ENCODE measurements around the gene CCDC188.
A peak's percentile ranks its signal among the peaks of the same experiment; 100 is the strongest.

Gene CCDC188

DNA sequence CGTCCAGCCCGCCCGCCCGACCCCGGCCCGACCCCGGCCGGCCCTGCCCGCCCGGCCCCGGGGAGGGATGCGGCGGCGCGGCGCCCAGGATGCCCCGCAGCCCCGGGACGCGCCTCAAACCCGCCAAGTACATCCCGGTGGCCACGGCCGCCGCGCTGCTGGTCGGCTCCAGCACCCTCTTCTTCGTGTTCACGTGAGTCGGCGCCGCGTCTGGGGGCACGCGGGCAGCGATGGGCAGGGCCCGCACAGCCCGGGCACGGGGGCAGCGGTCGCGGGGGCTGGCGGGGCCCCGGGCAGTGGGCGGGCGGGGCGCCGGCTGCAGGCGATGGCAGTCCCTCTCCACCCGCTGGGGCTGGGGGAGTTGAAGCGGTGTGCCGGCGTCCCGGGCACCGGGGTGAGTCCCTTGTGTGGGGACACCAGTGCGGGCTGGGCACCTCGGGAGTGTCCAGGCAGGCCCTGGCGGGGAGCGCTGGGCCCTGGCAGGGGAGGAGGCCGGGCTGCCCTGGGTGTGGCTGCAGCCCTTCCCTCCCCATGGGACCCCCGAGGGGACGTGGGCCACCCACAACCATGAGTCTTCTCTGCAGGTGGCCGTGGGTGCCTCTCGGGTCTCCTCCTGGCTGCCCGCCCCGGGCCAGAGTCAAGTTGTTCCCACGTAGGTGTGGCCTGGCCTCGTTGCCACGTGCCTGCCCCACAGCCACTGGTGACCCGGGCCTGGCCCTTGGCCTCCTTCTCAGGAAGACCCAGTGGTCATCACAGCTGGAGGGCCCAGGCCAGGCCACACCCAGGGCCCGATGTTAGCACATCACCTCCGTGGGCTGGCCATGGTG, 18.8 kb downstream of the CCDC188 start:
- no peak for DNase-seq

- DNase-seq = peak; percentile 71
Observed at GRCh38 chr22:20131597-20131858, 19.3 kb downstream of the CCDC188 start, which contains the start of gene ZDHHC8. Gene ZDHHC8, plus strand, starts transcription at chr22:20131804. Its CDS starts 144 bp downstream, at chr22:20131948.

DNA sequence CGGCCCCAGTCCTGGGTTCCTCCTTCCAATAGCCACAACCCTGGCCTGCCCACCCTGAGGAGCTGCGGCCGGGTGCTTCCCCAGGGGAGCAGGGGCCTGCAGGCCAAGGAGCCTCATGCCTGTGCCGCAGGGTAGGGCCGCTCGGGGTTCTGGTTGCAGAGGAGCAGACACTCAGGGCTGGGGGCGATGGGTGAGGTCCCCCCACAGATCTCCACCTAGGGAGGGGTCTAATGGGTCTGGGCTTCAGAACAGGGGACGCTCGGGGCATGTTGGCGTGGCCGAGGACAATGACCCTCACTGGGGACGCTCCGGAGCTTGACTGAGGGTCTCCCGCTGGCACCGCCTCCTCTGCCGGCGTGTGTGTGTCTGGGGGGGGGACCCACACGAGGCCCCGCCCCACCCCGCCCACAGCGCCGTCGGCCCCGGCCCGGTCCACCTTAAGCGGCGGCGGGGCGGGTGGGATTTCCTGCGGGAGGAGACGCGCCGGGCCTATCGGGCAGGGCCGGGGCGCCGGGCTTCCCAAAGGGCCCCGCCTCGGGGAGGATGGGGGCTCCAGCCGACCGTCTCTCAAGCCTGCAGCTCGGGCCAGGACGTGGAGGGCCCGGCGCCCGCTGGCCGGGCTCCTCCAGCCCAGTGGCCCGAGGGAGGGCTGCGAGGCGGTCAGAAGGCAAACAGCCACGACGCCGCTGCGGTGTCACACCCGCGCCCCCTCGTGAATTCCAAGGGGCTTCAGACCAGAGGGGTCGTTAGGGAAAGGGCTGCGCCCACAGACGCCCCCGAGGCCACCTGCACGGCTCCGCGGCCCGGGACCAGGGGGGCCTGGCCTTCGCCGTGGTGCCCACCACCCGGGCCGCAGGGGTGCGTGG, 19.9 kb downstream of the CCDC188 start:
- peak; percentile 90 for DNase-seq

GRCh38 chr22:20130319-20130718, 20.5 kb downstream of the CCDC188 start:
- DNase-seq = no peak

- no peak for DNase-seq
Observed at GRCh38 chr22:20129747-20130014, 21.2 kb downstream of the CCDC188 start.

GRCh38 chr22:20128902-20129746, 21.7 kb downstream of the CCDC188 start:
- DNase-seq = peak; percentile 61

DNA sequence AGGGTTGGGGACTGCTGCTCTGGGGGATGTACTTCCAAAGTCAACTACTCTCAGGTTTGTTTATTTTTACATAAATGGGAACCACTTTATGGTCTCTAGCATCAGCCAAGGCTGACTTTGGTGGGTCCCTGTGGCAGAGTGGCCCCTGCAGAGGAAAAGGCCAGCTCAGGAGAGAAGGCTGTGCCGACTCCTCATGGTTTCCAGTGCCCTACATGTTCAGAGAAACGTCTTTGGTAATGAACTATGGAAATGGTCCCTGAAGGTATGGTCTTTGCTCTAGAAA, 22.3 kb downstream of the CCDC188 start:
- DNase-seq = no peak

GRCh38 chr22:20127869-20128618, 22.8 kb downstream of the CCDC188 start:
- no peak for DNase-seq

DNA sequence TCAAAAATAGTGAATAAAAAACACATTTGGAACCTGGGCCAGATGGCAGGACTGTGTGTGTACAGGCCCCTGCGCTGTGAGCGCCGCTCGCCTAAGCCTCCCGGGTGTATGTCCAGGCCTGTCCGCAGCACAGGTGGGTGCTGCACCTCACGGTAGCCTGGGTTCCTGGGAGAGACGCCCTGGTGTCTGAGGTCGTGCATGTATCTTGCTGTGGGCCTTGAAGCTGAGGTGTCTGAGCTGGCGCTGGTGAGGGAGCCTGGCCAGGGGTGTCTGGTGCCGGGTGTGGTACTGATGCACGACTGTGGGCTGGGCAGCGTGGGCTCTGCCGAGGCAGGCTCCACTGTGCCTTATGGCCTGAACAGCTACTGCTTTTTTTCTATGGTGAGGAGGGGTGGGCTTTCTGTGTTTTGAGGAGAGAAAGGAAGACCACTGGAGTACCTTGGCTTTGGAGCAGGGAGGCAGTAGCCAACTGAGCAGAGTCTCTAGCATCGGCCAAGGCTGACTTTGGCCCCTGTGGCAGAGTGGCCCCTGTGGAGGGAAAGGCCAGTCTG, 23.5 kb downstream of the CCDC188 start:
- DNase-seq = no peak

- DNase-seq = no peak
Observed at GRCh38 chr22:20126284-20127029, 24.4 kb downstream of the CCDC188 start.

DNA sequence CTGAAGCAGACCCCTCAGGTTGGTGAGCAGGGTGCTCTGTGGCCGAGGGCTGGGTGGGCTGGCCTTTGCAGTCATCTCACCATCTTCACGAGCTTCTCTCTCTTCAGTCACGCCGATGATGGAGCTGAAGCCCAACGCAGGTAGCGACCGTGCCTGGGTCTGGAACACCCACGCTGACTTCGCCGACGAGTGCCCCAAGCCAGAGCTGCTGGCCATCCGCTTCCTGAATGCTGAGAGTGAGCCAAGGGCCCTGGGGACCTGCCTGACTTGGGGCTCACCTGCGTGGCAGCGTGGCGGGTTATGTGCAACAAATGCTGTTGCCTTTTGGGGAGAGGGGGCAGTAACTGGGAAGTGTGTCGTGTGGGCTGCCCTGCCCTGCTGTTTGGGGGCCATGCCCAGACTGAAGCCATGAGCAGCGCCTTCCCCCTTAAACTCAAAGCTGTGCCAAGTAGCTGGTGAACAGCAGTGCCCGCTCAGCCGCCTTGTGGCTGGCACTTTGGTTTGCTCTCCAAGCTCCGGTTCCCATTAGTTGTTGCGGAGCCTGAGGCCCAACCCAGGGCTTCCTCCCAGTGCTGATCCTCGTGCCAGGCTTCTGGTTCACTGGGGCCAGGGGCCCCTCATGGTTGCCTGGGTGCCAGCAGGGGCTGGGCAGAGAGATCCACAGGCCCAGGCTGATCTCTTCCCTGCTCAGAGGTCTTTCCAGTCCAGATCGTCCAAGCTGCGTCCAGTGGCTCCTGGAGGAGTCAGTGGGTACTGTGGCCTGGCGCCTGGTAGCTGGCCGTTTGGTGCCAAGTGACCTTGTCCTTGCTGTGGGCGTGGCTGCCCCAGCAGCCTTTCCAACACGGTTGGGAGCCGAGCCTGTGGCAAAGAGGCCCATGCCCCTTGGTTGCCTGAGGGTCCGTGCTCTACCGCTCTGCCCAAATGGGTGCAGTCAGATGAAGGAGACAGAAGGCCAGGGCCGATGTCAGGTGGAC, 25.4 kb downstream of the CCDC188 start:
- no peak for DNase-seq

DNA sequence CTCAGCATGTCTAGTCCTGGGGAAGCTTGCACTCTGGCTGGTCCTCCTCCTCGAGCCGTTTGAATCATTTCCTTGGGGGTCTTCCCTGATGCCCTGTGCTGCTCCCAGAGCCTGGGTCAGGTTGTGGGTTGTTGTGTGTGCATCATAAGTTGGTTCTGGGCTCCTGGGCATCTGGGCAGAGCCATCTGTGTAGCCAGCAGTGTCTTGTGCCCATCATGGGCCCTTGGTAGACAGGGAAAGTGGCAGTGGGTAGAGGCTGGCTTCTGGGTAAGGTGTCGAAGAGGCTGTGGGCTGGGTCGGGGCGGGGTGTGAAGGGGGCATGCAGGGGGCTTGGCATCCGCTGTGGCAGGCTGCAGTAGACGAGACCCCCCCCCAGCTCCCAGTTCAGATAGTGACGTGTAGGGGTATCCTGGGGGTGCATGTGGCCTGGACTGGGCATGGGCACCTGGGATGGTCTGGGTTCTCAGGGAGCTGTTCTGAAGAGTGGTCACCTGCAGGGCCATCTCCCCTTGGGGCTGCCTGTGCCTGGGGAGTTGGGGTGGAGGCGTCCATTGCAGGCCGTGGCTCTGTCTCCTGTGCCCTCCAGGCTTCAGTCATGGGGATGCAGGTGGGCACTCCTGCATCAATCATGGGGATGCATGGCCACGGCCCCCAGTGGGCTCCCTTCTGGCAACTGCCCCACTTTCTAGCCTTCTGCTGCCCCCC, 26.6 kb downstream of the CCDC188 start:
- no peak for DNase-seq

DNA sequence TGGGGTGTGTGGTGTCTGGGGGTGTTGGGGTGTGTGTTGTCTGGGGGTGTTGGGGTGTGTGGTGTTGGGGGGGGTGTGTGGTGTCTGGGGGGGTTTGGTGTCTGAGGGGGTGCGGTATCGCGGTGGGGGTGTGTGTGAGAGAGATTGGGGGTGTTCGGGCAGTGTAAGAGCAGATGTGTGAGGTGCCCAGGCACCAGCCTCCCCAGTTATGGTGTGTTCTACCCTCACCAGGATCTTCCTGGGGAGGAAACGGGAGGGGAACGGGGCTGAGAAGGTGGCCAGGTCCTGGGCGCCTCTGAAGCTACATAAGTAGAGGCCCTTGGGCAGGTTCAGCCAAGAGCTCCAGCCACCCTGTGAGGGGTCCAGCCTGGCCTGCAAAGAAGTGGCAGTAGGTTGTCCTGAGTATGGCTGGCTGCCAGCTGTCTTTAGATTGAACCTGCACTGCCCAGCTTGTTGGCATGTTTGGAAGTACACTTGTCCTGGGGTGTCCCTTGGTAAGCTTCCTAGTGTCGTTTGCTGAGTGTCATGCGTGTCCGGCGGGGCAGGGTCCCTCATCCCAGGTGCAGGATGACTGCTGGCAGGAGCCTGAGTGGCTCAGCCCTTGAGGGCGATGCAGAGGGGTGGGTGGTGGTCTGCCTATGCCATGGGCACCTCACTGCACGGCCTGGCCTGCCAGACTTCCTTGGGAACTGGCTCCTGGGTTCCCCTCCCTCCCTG, 27.3 kb downstream of the CCDC188 start:
- DNase-seq = no peak

GRCh38 chr22:20121856-20122415, 28.9 kb downstream of the CCDC188 start:
- no peak for DNase-seq

GRCh38 chr22:20118300-20119020, 32.4 kb downstream of the CCDC188 start:
- DNase-seq = no peak

- DNase-seq = peak; percentile 34
Observed at GRCh38 chr22:20117633-20118299, 33.1 kb downstream of the CCDC188 start.

GRCh38 chr22:20116951-20117632, 33.8 kb downstream of the CCDC188 start, which contains the start of gene TRMT2A:
Gene TRMT2A, minus strand, starts transcription at chr22:20117226. Its CDS starts 320 bp downstream, at chr22:20116906.
- peak; percentile 97 for DNase-seq

Data from CD4-positive, alpha-beta T cell treated with Interleukin-6 for 4 hours (primary cell).